Stimulated activated CD8-positive, alpha-beta memory T cell treated with anti-CD3 and anti-CD28 coated beads, Interleukin-7, amount 100 ng/mL, for 4 hours (primary cell): ENCODE measurements around the gene BRD4.
"Not testable (repeated sequence)": the region's sequence is repeated elsewhere in the genome, so short reads cannot be mapped to it uniquely, and the experiment has no call there.

Experiments
- DNase-seq, 2 donors: peaks; one replicate each; pipeline ENCODE4 v3.0.0-alpha.2; 2020; ENCODE audit warnings: low read depth in 2 of 2

Gene BRD4

GRCh38 chr19:15332311-15332996 lies at the start of gene BRD4:
Gene BRD4, minus strand, starts transcription at chr19:15332539. Its CDS starts 59,440 bp downstream, at chr19:15273099.
- peak; percentile 30 to 68 for DNase-seq

GRCh38 chr19:15381864-15382263 lies 49.5 kb upstream of the BRD4 start:
- no peak for DNase-seq

GRCh38 chr19:15381429-15381828 lies 49.1 kb upstream of the BRD4 start:
- no peak for DNase-seq

GRCh38 chr19:15379999-15380647 lies 47.8 kb upstream of the BRD4 start:
- DNase-seq = no peak

GRCh38 chr19:15379083-15379998 lies 47.0 kb upstream of the BRD4 start, which contains the start of gene AKAP8:
Gene AKAP8, minus strand, starts transcription at chr19:15379787. Its CDS starts 56 bp downstream, at chr19:15379731.
- DNase-seq = peak; percentile 96 to 98

- DNase-seq = peak; percentile 3 to 24
These were observed 46.3 kb upstream of the BRD4 start for GRCh38 chr19:15378534-15379082.

- no peak for DNase-seq
These were observed 42.6 kb upstream of the BRD4 start for GRCh38 chr19:15374796-15375440.

- DNase-seq = no peak
These were observed 41.8 kb upstream of the BRD4 start for GRCh38 chr19:15374105-15374651.

- no peak for DNase-seq
These were observed 41.3 kb upstream of the BRD4 start for GRCh38 chr19:15373644-15374043.

- no peak for DNase-seq
These were observed 40.6 kb upstream of the BRD4 start for GRCh38 chr19:15372891-15373301.

GRCh38 chr19:15372470-15372869 lies 40.1 kb upstream of the BRD4 start:
- DNase-seq = no peak

- DNase-seq = no peak
These were observed 39.5 kb upstream of the BRD4 start for GRCh38 chr19:15371786-15372380.

GRCh38 chr19:15371119-15371518 lies 38.8 kb upstream of the BRD4 start:
- DNase-seq = no peak

- no peak for DNase-seq
These were observed 37.2 kb upstream of the BRD4 start for GRCh38 chr19:15369594-15369891.

GRCh38 chr19:15368798-15369593 lies 36.7 kb upstream of the BRD4 start:
- DNase-seq = no peak

GRCh38 chr19:15368051-15368632 lies 35.8 kb upstream of the BRD4 start:
- DNase-seq = no peak

- no peak for DNase-seq
These were observed 35.1 kb upstream of the BRD4 start for GRCh38 chr19:15367439-15367838.

- no peak for DNase-seq
These were observed 32.9 kb upstream of the BRD4 start for GRCh38 chr19:15365264-15365663.

- DNase-seq = not testable (repeated sequence)
These were observed 31.5 kb upstream of the BRD4 start for GRCh38 chr19:15363791-15364190.

- DNase-seq = not testable (repeated sequence)
These were observed 30.7 kb upstream of the BRD4 start for GRCh38 chr19:15363048-15363447.
